ENCODE measurements around the gene FNDC11. TPM values are rescaled to one million over a fixed set of nuclear protein-coding genes. Genes with fewer than 3 reads are reported as not detected.

Gene FNDC11
- total RNA-seq, 2 experiments from 2014 or later = 1.7 to 1.8 TPM

GRCh38 chr20:63586797-63587196 is 32.8 kb downstream of the FNDC11 start:
- POLR2A ChIA-PET = no interaction called here
- H3K27ac Mint-ChIP-seq = no peak overlapping the region
- Histone ChIP-seq H3K9me3 (ENCODE audit: control insufficient read depth in 1 of 2, insufficient read depth in 1 of 2, low read length in 2 of 2) (no peaks in the 10 kb centered on the region), H3K27me3 (ENCODE audit: control insufficient read depth in 1 of 2, insufficient read depth in 2 of 2, low read length in 2 of 2) (no peaks in the 10 kb centered on the region), H3K4me3 (ENCODE audit: low read length) (no peak overlapping the region), H3K27ac (ENCODE audit: low read depth in 1 of 2, low read length in 2 of 2) (no peak overlapping the region), H3K36me3 (ENCODE audit: insufficient read depth, low read length) (peaks cover 24% of the 10 kb centered on the region), H3K4me1 (ENCODE audit: insufficient read depth, low read length) (peaks cover 18% of the 10 kb centered on the region)
- CTCF ChIA-PET = no interaction called here
- ATAC-seq (ENCODE audit: poor library complexity) = no peak
- H3K36me3 Mint-ChIP-seq (ENCODE audit: low read depth) = peaks cover 32% of the 10 kb centered on the region
- no peak for DNase-seq
- H3K27me3 Mint-ChIP-seq = no peaks in the 10 kb centered on the region
- TF ChIP-seq CTCF (IDR thresholded peaks at IDR 0.05) = no peak
- no peak overlapping the region for H3K4me3 Mint-ChIP-seq
- no peaks in the 10 kb centered on the region for H3K9me3 Mint-ChIP-seq
- intact Hi-C loops (cut with DNase I, micrococcal nuclease) = no loop called here
- peaks cover 23% of the 10 kb centered on the region for H3K4me1 Mint-ChIP-seq (ENCODE audit: low read depth)

GRCh38 chr20:63587256-63587655 is 33.3 kb downstream of the FNDC11 start:
- CTCF ChIA-PET = no interaction called here
- H3K4me3 Mint-ChIP-seq = no peak overlapping the region
- ATAC-seq (ENCODE audit: poor library complexity) = no peak

GRCh38 chr20:63587776-63588591 is 34.0 kb downstream of the FNDC11 start:
- Histone ChIP-seq H3K4me1 (ENCODE audit: insufficient read depth, low read length) (peaks cover 18% of the 10 kb centered on the region), H3K27ac (ENCODE audit: low read depth in 1 of 2, low read length in 2 of 2) (no peak overlapping the region), H3K9me3 (ENCODE audit: control insufficient read depth in 1 of 2, insufficient read depth in 1 of 2, low read length in 2 of 2) (no peaks in the 10 kb centered on the region), H3K27me3 (ENCODE audit: control insufficient read depth in 1 of 2, insufficient read depth in 2 of 2, low read length in 2 of 2) (no peaks in the 10 kb centered on the region), H3K4me3 (ENCODE audit: low read length) (no peak overlapping the region), H3K36me3 (ENCODE audit: insufficient read depth, low read length) (peaks cover 36% of the 10 kb centered on the region)
- POLR2A ChIA-PET = interaction anchor here (0.9 to 1.5 kb wide), 6 partner anchors 11 to 54 kb away, joined by 3 to 11 read pairs (median 4); partner anchors contain the start of gene GMEB2
- peaks cover 23% of the 10 kb centered on the region for H3K4me1 Mint-ChIP-seq (ENCODE audit: low read depth)
- H3K36me3 Mint-ChIP-seq (ENCODE audit: low read depth) = peaks cover 44% of the 10 kb centered on the region
- DNase-seq (peak in 5 of 14 experiments; percentile 16 to 43 (median 36)), ATAC-seq (ENCODE audit: poor library complexity) (peak; percentile 84)
- intact Hi-C loops (cut with DNase I, micrococcal nuclease) = no loop called here
- H3K9me3 Mint-ChIP-seq = no peaks in the 10 kb centered on the region
- H3K4me3 Mint-ChIP-seq = peak overlapping the region; percentile 45
- no peaks in the 10 kb centered on the region for H3K27me3 Mint-ChIP-seq
- CTCF ChIA-PET = no interaction called here
- TF ChIP-seq CTCF (IDR thresholded peaks at IDR 0.05) = no peak
- H3K27ac Mint-ChIP-seq = peak overlapping the region; percentile 86

More at GRCh38 chr20:63587256-63587655, 33.3 kb downstream of the FNDC11 start:
- POLR2A ChIA-PET = interaction anchor here (1.0 kb wide), 1 partner anchor 19 kb away, joined by 4 read pairs; no protein-coding TSS in a partner anchor
- Mint-ChIP-seq H3K4me1 (ENCODE audit: low read depth) (peaks cover 23% of the 10 kb centered on the region), H3K27ac (no peak overlapping the region), H3K27me3 (no peaks in the 10 kb centered on the region), H3K9me3 (no peaks in the 10 kb centered on the region), H3K36me3 (ENCODE audit: low read depth) (peaks cover 37% of the 10 kb centered on the region)
- Histone ChIP-seq H3K36me3 (ENCODE audit: insufficient read depth, low read length) (peaks cover 28% of the 10 kb centered on the region), H3K27me3 (ENCODE audit: control insufficient read depth in 1 of 2, insufficient read depth in 2 of 2, low read length in 2 of 2) (no peaks in the 10 kb centered on the region), H3K27ac (ENCODE audit: low read depth in 1 of 2, low read length in 2 of 2) (no peak overlapping the region), H3K4me3 (ENCODE audit: low read length) (no peak overlapping the region), H3K9me3 (ENCODE audit: control insufficient read depth in 1 of 2, insufficient read depth in 1 of 2, low read length in 2 of 2) (no peaks in the 10 kb centered on the region), H3K4me1 (ENCODE audit: insufficient read depth, low read length) (peaks cover 18% of the 10 kb centered on the region)
- DNase-seq = no peak
- TF ChIP-seq CTCF (IDR thresholded peaks at IDR 0.05) = no peak
- intact Hi-C loops (cut with DNase I, micrococcal nuclease) = no loop called here
